IMR-90 (cell line): ENCODE results near the gene DHFR. TPM values are rescaled to one million over a fixed set of nuclear protein-coding genes. Genes with fewer than 3 reads are reported as not detected.

ENCODE experiments used
- ATAC-seq: fragments of 200-7000 bp; cut with Tn5 transposase; 2 replicates; pipeline ENCODE4 v1.9.1; 2020; ENCODE audit warnings: low read depth, mild to moderate bottlenecking, moderate library complexity
- BruUV-seq: library from RNA; stranded (reverse); fragments of 400-500 nt; replicated peaks from 2 replicates; lab custom pipeline; 2021; lab: Mats Ljungman, UMichigan
- CTCF ChIA-PET: fragments of 300-600 bp; formaldehyde crosslinking; extraction: SDS; loops from one replicate; lab custom pipeline; 2021; ENCODE audit warnings: antibody characterized with exemption; lab: Yijun Ruan, JAX
- POLR2A ChIA-PET: fragments of 300-600 bp; sonication (Branson Sonifier 250); formaldehyde crosslinking; loops from one replicate; lab custom pipeline; 2022; ENCODE audit warnings: antibody characterized with exemption; ENCODE audit not compliant: unreplicated experiment; lab: Charles Lee
- DNase-seq: peaks from one replicate; pipeline ENCODE4 v3.0.0; 2013
- H2AFZ ChIP-seq: replicated peaks from 2 replicates; pipeline ENCODE3; 2013; ENCODE audit warnings: low read length, mild to moderate bottlenecking; ENCODE audit not compliant: poor library complexity
- H2AK5ac ChIP-seq: 2 replicates; pipeline ENCODE4 v1.6.1; 2013; ENCODE audit warnings: low read depth, low read length, inconsistent platforms
- H2AK9ac ChIP-seq: replicated peaks from 2 replicates; pipeline ENCODE3; 2013; ENCODE audit warnings: mild to moderate bottlenecking, low read depth, low read length, moderate library complexity; ENCODE audit not compliant: poor library complexity
- H2BK120ac ChIP-seq: 2 replicates; pipeline ENCODE4 v1.6.1; 2013; ENCODE audit warnings: low read depth, low read length, inconsistent platforms
- H2BK15ac ChIP-seq: 3 replicates; pipeline ENCODE4 v1.6.1; 2013; ENCODE audit warnings: low read depth, low read length, inconsistent platforms
- H2BK20ac ChIP-seq: 2 replicates; pipeline ENCODE4 v1.6.1; 2013; ENCODE audit warnings: low read depth, mild to moderate bottlenecking, inconsistent platforms, low read length, moderate library complexity
- H2BK5ac ChIP-seq: 2 replicates; pipeline ENCODE4 v1.6.1; 2013; ENCODE audit warnings: mild to moderate bottlenecking, low read depth, low read length, inconsistent platforms; ENCODE audit not compliant: poor library complexity, severe bottlenecking
- H3K14ac ChIP-seq: replicated peaks from 2 replicates; pipeline ENCODE4 v1.6.1; 2013; ENCODE audit warnings: low read depth, low read length, inconsistent platforms
- H3K18ac ChIP-seq: 2 replicates; pipeline ENCODE4 v1.6.1; 2013; ENCODE audit warnings: low read depth, low read length, control low read depth
- H3K23ac ChIP-seq: 2 replicates; pipeline ENCODE4 v1.6.1; 2013; ENCODE audit warnings: low read depth, low read length, inconsistent platforms
- H3K27ac ChIP-seq: 2 replicates; pipeline ENCODE4 v1.5.1; 2013; ENCODE audit warnings: mild to moderate bottlenecking, control low read depth, low read length; ENCODE audit not compliant: insufficient read depth
- H3K27me3 ChIP-seq: 2 replicates; pipeline ENCODE4 v1.6.1; 2013; ENCODE audit warnings: low read length; ENCODE audit not compliant: control insufficient read depth, insufficient read depth
- H3K36me3 ChIP-seq: 2 replicates; pipeline ENCODE4 v1.6.1; 2013; ENCODE audit warnings: low read length, mixed read lengths; ENCODE audit not compliant: control insufficient read depth, insufficient read depth
- H3K4ac ChIP-seq: 2 replicates; pipeline ENCODE4 v1.6.1; 2013; ENCODE audit warnings: low read depth, low read length, inconsistent platforms
- H3K4me1 ChIP-seq: 2 replicates; pipeline ENCODE4 v1.6.1; 2013; ENCODE audit warnings: low read length, mixed read lengths; ENCODE audit not compliant: control insufficient read depth, insufficient read depth
- H3K4me2 ChIP-seq: 2 replicates; pipeline ENCODE4 v1.6.1; 2013; ENCODE audit warnings: low read depth, mild to moderate bottlenecking, control low read depth, low read length, moderate library complexity
- H3K4me3 ChIP-seq: 2 replicates; pipeline ENCODE4 v1.5.1; 2013; ENCODE audit warnings: low read depth, mild to moderate bottlenecking, control low read depth, low read length, moderate library complexity; ENCODE audit not compliant: insufficient read depth
- H3K56ac ChIP-seq: 2 replicates; pipeline ENCODE4 v1.6.1; 2013; ENCODE audit warnings: low read length, inconsistent platforms; ENCODE audit not compliant: insufficient read depth; ENCODE audit errors: extremely low read depth
- H3K79me1 ChIP-seq, 2 experiments: 2 replicates each; pipeline ENCODE4 v1.6.1; 2013; ENCODE audit warnings: low read length in 2 of 2, inconsistent platforms in 1 of 2, low read depth in 1 of 2
- H3K9ac ChIP-seq: 2 replicates; pipeline ENCODE4 v1.6.1; 2013; ENCODE audit warnings: low read depth, low read length, control low read depth
- H3K9me1 ChIP-seq: 2 replicates; pipeline ENCODE4 v1.6.1; 2013; ENCODE audit warnings: low read length, inconsistent platforms; ENCODE audit not compliant: insufficient read depth
- H3K9me3 ChIP-seq: 2 replicates; pipeline ENCODE4 v1.6.1; 2013; ENCODE audit warnings: low read length; ENCODE audit not compliant: control insufficient read depth, insufficient read depth
- H4K20me1 ChIP-seq: 2 replicates; pipeline ENCODE4 v1.6.1; 2013; ENCODE audit warnings: low read length, inconsistent platforms; ENCODE audit not compliant: insufficient read depth
- H4K5ac ChIP-seq: 2 replicates; pipeline ENCODE4 v1.6.1; 2013; ENCODE audit warnings: mild to moderate bottlenecking, low read depth, low read length, control low read depth
- H4K8ac ChIP-seq, 2 experiments: 2 replicates each; pipeline ENCODE4 v1.6.1; 2013; ENCODE audit warnings: low read depth in 2 of 2, low read length in 2 of 2, control low read depth in 1 of 2, inconsistent platforms in 1 of 2
- H4K91ac ChIP-seq: 2 replicates; pipeline ENCODE4 v1.6.1; 2013; ENCODE audit warnings: low read depth, low read length, inconsistent platforms; ENCODE audit not compliant: insufficient read depth
- FOS ChIP-seq: fragments of 150-350 bp; IDR thresholded peaks from 2 replicates; pipeline ENCODE4 v1.6.1; 2016; ENCODE audit warnings: low read depth, low read length
- NFE2L2 ChIP-seq: fragments of 150-350 bp; IDR thresholded peaks from 2 replicates; pipeline ENCODE4 v1.6.1; 2016; ENCODE audit warnings: low read depth, mild to moderate bottlenecking, low read length
- RFX5 ChIP-seq: IDR thresholded peaks from 2 replicates; pipeline ENCODE4 v1.8.0; 2012; ENCODE audit warnings: low read depth, mild to moderate bottlenecking, low read length, moderate library complexity
- WGBS, 2 experiments: methylation state at CpG; one replicate each; pipeline versions ENCODE4 v1.1.5 to v1.1.7; 2013; ENCODE audit warnings: missing lambda C conversion rate in 2 of 2; ENCODE audit not compliant: insufficient read length in 1 of 2; ENCODE audit errors: extremely low coverage in 2 of 2; 5-methylcytosine and 5-hydroxymethylcytosine counted together
- dilution Hi-C: fragments of 300-500 bp; cut with HindIII; formaldehyde crosslinking; loops from one replicate; pipeline ENCODE4 v1.14.3; 2018; ENCODE audit warnings: low sequenced_read_pairs; ENCODE audit not compliant: unreplicated experiment
- in situ Hi-C: fragments of 300-500 bp; cut with MboI; formaldehyde crosslinking; loops from 3 replicates; pipeline ENCODE4 v1.14.3; 2019; ENCODE audit warnings: low sequenced_read_pairs, inconsistent platforms, mixed read lengths
- intact Hi-C: fragments of 100-400 bp; cut with micrococcal nuclease; formaldehyde crosslinking; loops from 2 replicates; pipeline ENCODE4 v1.10.0; 2022
- polyA plus RNA-seq, 3 experiments: library from polyadenylated mRNA; depleted of rRNA; stranded (reverse); fragments of >200 nt; gene quantifications; 2 replicates each; pipeline ENCODE4 v1.2.3, GENCODE V29; 2012; ENCODE audit warnings: low replicate concordance in 1 of 3
- total RNA-seq: library from RNA; depleted of rRNA; stranded (reverse); fragments of >200 nt; gene quantifications from 2 replicates; pipeline ENCODE4 v1.2.3, GENCODE V29; 2012

Gene DHFR
- total and polyA plus RNA-seq, 2 of the 4 experiments (the other 2 are of a cell fraction), result 20.6 to 29.4 TPM

DNA sequence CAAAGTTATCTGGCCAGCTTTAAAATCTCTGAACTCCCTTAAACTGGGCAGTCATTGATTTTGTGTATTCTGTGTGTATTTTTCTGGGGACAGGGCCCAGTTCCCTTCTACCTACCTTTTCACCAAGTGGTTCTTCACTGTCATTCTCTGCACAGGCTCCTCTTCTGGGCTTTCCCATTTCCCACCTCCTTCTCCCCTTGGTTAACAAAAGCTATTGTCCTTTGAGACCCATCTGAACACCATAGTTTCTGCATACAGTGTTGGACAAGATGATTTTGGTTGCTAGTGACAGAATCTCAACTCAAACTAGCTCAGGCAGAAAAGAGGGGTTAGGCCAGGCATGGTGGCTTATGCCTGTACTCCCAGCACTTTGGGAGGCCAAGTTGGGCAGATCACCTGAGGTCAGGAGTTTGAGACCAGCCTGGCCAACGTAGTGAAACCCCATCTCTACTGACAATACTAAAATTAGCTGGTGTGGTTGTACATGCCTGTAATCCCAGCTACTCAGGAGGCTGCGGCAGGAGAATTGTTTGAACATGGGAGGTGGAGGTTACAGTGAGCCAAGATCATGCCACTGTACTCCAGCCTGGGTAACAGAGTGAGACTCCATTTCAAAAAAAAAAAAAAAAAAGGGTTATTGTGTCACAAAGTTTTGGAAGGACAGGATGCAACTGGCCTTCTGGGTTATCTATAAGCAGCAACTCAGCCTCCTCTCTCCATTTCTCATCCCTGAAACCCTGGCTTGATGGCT, 53.7 kb downstream of the DHFR start:
- no peak overlapping the region for H2BK15ac ChIP-seq
- H2AFZ ChIP-seq, result no peak overlapping the region
- no peak overlapping the region for H2BK20ac ChIP-seq
- in situ Hi-C loops, result no loop called here
- no peak overlapping the region for H3K4me3 ChIP-seq
- no peak for DNase-seq
- no peaks in the 10 kb centered on the region for H3K79me1 ChIP-seq
- no peak for TF ChIP-seq NFE2L2
- no peak for TF ChIP-seq FOS
- no peak for TF ChIP-seq RFX5
- H2BK5ac ChIP-seq, result no peak overlapping the region
- no peaks in the 10 kb centered on the region for H3K27me3 ChIP-seq
- no peak overlapping the region for H3K4me2 ChIP-seq
- no peak overlapping the region for H2AK5ac ChIP-seq
- no peaks in the 10 kb centered on the region for H3K36me3 ChIP-seq
- CTCF ChIA-PET, result no interaction called here
- no peak overlapping the region for H3K23ac ChIP-seq
- no peak overlapping the region for H4K5ac ChIP-seq
- dilution Hi-C loops, result no loop called here
- BruUV-seq, result no TSS peak
- H3K27ac ChIP-seq, result no peak overlapping the region
- H4K8ac ChIP-seq, result no peak overlapping the region
- no peak overlapping the region for H3K9ac ChIP-seq
- no peak overlapping the region for H2BK120ac ChIP-seq
- no peaks in the 10 kb centered on the region for H3K4me1 ChIP-seq
- no peak overlapping the region for H3K14ac ChIP-seq
- no peaks in the 10 kb centered on the region for H4K20me1 ChIP-seq
- no peak overlapping the region for H4K91ac ChIP-seq
- intact Hi-C loops, result no loop called here
- H2AK9ac ChIP-seq, result no peak overlapping the region
- WGBS, 2 experiments, result no CpG with 5 or more reads among the region's 2 CpGs
- H3K56ac ChIP-seq, result no peak overlapping the region
- no peaks in the 10 kb centered on the region for H3K9me1 ChIP-seq
- no peak overlapping the region for H3K18ac ChIP-seq
- no peak for ATAC-seq
- POLR2A ChIA-PET, result no interaction called here
- H3K9me3 ChIP-seq, result no peaks in the 10 kb centered on the region
- no peak overlapping the region for H3K4ac ChIP-seq
